ENCODE measurements around the gene MS4A2. TPM values are rescaled to one million over a fixed set of nuclear protein-coding genes. Genes with fewer than 3 reads are reported as not detected.

The MS4A2 gene
- total and polyA plus RNA-seq, 12 donors: 0.03 to 0.16 (median 0.06) TPM; not detected in 7

DNA sequence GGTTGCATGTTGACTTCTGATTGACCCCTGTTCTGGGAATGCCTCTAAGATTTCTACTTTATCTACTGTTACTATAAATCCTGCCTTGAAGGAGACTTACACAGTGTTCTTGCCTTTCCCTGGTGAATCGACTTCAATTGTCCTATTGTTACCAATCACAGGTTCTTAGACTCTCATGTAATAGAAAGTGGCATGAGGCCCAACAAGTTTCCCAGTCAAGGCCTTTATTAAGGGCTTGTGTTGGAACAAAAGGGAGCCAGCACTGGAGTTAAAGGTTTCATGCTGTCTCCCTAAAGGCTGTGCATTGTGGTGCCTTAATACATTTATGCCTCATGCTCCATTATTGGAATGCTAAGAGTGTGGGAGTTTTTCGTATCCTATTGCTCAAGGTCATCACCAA is 23.3 kb downstream of the MS4A2 start:
- Histone ChIP-seq H3K4me3 (no peak overlapping the region), H3K36me3 (replicated peaks in 1 of 2) (no peaks in the 10 kb centered on the region), H3K27ac (no peak overlapping the region), H3K27me3 (no peaks in the 10 kb centered on the region), H3K4me1 (replicated peaks in 1 of 2) (no peaks in the 10 kb centered on the region), H3K9me3 (replicated peaks in 1 of 3) (no peaks in the 10 kb centered on the region)
- WGBS, 4 donors: 43 to 51% (median 51%) methylated on average over 2 of the region's 2 CpGs
- intact Hi-C loops (cut with DNase I): no loop called here
- DNase-seq: no peak
- TF ChIP-seq, protein P1, sequence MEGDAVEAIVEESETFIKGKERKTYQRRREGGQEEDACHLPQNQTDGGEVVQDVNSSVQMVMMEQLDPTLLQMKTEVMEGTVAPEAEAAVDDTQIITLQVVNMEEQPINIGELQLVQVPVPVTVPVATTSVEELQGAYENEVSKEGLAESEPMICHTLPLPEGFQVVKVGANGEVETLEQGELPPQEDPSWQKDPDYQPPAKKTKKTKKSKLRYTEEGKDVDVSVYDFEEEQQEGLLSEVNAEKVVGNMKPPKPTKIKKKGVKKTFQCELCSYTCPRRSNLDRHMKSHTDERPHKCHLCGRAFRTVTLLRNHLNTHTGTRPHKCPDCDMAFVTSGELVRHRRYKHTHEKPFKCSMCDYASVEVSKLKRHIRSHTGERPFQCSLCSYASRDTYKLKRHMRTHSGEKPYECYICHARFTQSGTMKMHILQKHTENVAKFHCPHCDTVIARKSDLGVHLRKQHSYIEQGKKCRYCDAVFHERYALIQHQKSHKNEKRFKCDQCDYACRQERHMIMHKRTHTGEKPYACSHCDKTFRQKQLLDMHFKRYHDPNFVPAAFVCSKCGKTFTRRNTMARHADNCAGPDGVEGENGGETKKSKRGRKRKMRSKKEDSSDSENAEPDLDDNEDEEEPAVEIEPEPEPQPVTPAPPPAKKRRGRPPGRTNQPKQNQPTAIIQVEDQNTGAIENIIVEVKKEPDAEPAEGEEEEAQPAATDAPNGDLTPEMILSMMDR (IDR thresholded peaks at IDR 0.05): no peak
- TF ChIP-seq POLR2A (IDR thresholded peaks at IDR 0.05): no peak

DNA sequence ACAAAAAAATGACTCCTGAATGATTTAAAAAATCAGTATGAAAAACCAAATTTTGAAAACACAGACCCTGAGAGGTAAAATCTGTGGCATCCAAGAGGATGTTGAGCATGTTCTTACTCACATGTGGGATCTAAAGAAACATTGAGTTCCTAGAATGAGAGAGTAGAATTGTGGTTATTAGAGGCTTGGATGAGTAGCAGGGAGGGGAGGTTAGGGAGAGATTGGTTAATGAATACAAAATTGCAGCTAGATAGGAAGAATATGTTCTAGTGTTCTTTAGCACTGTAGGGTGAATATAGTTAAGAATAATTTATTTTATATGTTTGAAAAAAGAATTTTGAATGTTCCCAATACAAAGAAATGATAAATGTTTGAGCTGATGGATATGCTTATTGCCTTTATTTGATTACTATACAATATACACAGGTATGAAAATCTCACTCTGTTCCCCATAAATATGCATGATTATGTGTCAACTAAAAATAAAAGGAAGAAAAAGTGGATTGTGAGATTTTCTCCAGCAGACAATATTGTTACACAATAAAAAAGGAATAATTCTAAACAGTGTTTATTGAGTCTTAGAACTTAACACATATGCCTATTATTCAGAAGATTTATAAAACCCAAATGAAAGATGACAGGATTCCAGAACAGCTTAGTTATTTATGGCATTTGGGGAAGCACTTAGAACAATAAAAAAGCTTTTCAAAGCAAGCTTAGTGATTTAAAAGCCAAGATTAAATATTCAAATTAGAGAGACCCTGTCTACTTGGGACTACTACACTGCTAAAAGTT is 28.7 kb downstream of the MS4A2 start:
- Histone ChIP-seq H3K27ac (no peak overlapping the region), H3K9me3 (replicated peaks in 1 of 3) (no peaks in the 10 kb centered on the region), H3K27me3 (no peaks in the 10 kb centered on the region), H3K4me1 (replicated peaks in 1 of 2) (no peaks in the 10 kb centered on the region), H3K4me3 (no peak overlapping the region), H3K36me3 (replicated peaks in 1 of 2) (no peaks in the 10 kb centered on the region)
- intact Hi-C loops (cut with DNase I): no loop called here
- DNase-seq: no peak
- no peak for TF ChIP-seq POLR2A (IDR thresholded peaks at IDR 0.05)
- TF ChIP-seq, protein P1 (IDR thresholded peaks at IDR 0.05): no peak

DNA sequence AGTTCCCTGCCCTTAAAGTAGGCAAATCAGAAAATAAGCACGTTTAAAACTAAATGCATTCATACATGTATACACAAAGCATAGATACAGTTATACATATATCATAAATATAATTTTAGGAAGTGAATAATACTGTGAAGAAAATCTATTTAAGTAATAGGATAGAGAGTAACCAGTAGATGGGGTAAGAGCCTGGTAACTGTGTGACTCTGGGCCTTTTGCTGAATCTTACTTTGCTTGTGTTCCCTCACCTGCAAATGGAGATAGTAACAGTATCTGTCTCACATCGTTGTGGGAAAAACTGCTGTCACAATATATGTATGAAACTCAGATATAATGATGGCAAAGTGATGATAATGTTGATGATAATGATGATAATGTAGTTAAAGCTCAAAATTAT is 29.9 kb downstream of the MS4A2 start:
- Histone ChIP-seq H3K4me3 (no peak overlapping the region), H3K9me3 (replicated peaks in 1 of 3) (no peaks in the 10 kb centered on the region), H3K4me1 (replicated peaks in 1 of 2) (no peaks in the 10 kb centered on the region), H3K36me3 (replicated peaks in 1 of 2) (no peaks in the 10 kb centered on the region), H3K27ac (no peak overlapping the region), H3K27me3 (no peaks in the 10 kb centered on the region)
- WGBS, 4 donors: 53 to 59% (median 55%) methylated on average over 2 of the region's 2 CpGs
- intact Hi-C loops (cut with DNase I): no loop called here
- TF ChIP-seq POLR2A (IDR thresholded peaks at IDR 0.05): no peak
- TF ChIP-seq, protein P1 (IDR thresholded peaks at IDR 0.05): no peak
- DNase-seq: no peak

DNA sequence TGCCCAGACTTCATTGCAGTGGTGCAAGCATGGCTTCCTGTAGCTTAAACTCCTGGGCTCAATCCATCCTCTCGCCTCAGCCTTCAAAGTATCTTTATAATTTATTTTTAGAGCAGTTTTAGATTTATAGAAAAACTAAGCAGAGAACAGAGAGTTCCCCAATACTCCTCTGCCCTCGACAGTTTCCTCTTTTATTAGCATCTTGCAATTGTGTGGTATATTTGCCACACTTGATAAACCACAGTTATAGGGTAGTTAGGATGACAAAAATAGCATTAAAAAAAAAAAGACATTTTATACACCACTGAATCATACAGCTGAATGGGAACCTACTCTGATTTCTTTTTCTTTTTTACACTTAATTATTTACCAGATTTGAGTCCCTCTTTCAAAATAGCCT is 31.2 kb downstream of the MS4A2 start:
- no peak overlapping the region for H3K4me3 ChIP-seq
- H3K36me3 ChIP-seq (replicated peaks in 1 of 2): no peaks in the 10 kb centered on the region
- no peak for TF ChIP-seq POLR2A (IDR thresholded peaks at IDR 0.05)
- TF ChIP-seq, protein P1 (IDR thresholded peaks at IDR 0.05): no peak
- H3K4me1 ChIP-seq (replicated peaks in 1 of 2): no peaks in the 10 kb centered on the region
- no peaks in the 10 kb centered on the region for H3K9me3 ChIP-seq (replicated peaks in 1 of 3)
- DNase-seq: no peak
- intact Hi-C loops (cut with DNase I): no loop called here
- no peak overlapping the region for H3K27ac ChIP-seq
- 70 to 72% (median 71%) methylated on average over 2 of the region's 2 CpGs for WGBS, 4 donors
- H3K27me3 ChIP-seq: no peaks in the 10 kb centered on the region

All from adrenal gland (tissue), 12 donors.